ENCODE results near the gene LTBP4.
A peak's percentile ranks its signal among the peaks of the same experiment; 100 is the strongest.
"Not testable (repeated sequence)": the region's sequence is repeated elsewhere in the genome, so short reads cannot be mapped to it uniquely, and the experiment has no call there.

The LTBP4 gene, protein sequence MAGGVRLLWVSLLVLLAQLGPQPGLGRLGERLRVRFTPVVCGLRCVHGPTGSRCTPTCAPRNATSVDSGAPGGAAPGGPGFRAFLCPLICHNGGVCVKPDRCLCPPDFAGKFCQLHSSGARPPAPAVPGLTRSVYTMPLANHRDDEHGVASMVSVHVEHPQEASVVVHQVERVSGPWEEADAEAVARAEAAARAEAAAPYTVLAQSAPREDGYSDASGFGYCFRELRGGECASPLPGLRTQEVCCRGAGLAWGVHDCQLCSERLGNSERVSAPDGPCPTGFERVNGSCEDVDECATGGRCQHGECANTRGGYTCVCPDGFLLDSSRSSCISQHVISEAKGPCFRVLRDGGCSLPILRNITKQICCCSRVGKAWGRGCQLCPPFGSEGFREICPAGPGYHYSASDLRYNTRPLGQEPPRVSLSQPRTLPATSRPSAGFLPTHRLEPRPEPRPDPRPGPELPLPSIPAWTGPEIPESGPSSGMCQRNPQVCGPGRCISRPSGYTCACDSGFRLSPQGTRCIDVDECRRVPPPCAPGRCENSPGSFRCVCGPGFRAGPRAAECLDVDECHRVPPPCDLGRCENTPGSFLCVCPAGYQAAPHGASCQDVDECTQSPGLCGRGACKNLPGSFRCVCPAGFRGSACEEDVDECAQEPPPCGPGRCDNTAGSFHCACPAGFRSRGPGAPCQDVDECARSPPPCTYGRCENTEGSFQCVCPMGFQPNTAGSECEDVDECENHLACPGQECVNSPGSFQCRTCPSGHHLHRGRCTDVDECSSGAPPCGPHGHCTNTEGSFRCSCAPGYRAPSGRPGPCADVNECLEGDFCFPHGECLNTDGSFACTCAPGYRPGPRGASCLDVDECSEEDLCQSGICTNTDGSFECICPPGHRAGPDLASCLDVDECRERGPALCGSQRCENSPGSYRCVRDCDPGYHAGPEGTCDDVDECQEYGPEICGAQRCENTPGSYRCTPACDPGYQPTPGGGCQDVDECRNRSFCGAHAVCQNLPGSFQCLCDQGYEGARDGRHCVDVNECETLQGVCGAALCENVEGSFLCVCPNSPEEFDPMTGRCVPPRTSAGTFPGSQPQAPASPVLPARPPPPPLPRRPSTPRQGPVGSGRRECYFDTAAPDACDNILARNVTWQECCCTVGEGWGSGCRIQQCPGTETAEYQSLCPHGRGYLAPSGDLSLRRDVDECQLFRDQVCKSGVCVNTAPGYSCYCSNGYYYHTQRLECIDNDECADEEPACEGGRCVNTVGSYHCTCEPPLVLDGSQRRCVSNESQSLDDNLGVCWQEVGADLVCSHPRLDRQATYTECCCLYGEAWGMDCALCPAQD (N-terminal part only)

DNA sequence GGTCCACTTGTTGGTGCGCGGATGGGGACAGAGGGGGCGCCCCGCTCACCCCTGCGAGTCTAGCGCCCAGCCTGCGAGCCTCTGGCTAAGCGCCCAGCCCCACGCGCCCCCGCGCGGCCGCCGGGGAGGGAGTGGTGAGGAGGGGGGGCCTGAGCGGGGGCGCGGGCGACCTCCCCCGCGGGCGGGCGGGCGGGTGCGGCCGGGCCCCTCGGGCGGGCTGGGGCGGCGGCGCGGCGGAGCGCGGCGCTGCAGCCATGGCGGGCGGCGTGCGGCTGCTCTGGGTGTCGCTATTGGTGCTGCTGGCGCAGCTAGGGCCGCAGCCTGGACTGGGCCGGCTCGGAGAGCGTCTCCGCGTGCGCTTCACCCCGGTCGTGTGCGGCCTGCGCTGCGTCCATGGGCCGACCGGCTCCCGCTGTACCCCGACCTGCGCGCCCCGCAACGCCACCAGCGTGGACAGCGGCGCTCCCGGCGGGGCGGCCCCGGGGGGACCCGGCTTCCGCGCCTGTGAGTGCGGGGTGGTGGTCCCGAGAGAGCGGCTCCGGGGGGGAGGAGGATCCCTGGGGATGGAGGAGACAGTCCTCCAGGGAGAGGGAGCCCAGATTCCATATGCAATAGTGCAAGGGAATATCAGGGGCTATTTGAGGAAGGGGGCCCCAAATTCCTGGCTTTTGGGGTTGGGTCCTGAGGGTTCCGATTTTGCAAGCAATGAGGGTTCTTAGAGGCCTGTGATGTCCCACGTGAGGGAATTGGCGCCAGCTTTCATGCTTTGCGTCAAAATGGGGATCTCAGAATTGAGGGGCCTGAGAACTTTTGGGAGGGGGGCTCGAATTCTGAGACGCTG lies at the start of gene LTBP4:
LTBP4 (plus strand) TSS at position 236 of the 841 bp plus-strand sequence; CDS start at position 255, 19 bp downstream.
- DNase-seq = no peak

DNA sequence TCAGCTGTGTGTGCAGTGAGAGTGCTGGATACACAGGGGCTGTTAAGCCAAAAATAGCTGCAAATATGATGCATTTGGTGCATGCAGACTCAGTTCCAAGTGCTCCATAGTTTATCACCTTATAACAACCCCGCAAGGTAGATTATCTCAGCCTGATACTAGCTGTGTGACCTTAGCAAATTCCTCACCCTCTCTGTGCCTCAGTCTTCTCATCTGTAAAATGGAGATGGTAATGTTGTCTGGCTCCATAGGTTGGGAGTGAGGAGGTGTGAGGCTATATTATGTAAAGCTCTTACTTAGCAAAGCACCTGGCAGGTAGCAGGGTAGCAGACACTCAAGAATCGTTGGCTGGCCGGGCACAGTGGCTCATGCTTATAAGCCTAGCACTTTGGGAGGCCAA lies 48.3 kb upstream of the LTBP4 start:
- DNase-seq = no peak

DNA sequence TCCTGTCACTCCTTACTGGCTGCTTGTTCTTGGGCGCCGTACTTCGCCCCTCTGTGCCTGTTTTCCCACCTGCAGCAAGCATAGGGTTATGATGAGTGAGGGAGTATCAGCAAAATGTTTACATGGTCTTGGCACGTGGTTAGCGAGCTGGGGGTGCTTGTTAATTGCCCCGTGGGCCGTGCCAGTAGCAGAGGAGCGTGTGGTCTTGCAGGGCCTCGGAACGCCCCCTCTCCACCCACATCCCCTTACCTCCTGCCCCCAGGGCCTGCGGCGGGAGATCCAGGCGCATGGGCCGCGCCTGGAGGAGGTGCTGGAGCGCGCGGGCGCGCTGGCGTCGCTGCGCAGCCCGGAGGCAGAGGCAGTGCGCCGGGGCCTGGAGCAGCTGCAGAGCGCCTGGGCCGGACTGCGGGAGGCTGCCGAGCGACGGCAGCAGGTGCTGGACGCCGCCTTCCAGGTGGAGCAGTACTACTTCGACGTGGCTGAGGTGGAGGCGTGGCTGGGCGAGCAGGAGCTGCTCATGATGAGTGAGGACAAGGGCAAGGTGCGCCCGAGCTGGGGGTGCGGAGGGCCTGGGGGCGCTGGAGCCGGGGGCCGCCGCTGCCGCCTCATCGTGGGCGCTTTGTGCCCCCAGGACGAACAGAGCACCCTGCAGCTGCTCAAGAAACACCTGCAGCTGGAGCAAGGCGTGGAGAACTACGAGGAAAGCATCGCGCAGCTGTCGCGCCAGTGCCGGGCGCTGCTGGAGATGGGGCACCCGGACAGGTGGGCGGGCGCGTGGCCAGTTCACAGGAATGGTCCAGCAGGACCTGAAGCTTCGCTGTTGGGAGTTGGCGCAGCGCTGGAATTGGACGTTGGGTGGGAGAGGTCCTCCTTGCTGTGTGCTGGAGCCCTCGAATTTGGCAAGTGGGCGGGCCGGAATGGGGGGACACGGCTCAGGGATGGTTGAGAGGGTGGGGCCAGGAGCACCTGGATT lies 47.0 kb upstream of the LTBP4 start:
- DNase-seq = no peak

DNA sequence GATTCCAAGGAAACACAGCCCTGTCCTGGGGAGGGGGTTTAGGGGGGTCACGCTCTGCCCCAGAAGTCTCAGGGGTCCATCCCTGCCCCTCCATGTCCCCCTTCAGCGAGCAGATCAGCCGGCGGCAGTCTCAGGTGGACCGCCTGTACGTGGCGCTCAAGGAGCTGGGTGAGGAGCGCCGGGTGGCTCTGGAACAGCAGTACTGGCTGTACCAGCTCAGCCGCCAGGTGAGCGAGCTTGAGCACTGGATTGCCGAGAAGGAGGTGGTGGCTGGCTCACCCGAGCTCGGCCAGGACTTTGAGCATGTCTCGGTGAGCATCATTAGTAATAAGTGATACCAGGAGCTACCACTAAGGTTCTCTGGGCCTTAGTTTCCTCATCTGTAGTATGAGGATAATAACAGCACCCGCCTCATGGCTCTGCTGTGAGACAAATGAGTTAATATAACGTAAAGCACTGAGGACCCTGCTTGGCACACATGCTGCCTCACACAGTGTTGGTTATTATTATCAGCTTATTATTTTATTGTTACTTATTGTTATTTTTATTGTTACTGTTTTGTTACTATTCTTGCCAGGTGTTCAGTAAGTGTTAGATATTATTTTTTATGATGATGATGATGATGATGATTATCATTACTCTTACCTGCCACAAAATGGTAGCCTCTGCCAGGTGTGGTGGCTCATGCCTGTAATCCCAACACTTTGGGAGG lies 45.0 kb upstream of the LTBP4 start:
- DNase-seq = no peak

DNA sequence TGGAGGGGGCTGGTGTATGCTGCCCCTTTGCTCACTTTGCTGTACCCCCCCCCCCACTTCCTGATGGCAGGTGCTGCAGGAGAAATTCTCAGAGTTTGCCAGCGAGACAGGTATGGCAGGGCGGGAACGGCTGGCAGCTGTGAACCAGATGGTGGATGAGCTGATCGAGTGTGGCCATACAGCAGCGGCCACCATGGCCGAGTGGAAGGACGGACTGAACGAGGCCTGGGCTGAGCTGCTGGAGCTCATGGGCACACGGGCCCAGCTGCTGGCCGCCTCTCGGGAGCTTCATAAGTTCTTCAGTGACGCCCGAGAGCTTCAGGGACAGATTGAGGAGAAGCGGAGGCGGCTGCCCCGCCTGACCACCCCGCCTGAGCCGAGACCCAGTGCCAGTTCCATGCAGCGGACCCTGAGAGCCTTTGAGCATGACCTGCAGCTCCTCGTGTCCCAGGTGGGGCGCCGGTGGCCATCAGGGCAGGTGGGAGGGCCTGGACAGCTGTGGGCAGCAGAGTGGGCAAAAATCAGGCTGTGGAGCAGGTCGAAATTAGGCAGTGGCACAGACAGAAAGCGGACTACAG lies 44.1 kb upstream of the LTBP4 start:
- no peak for DNase-seq

DNA sequence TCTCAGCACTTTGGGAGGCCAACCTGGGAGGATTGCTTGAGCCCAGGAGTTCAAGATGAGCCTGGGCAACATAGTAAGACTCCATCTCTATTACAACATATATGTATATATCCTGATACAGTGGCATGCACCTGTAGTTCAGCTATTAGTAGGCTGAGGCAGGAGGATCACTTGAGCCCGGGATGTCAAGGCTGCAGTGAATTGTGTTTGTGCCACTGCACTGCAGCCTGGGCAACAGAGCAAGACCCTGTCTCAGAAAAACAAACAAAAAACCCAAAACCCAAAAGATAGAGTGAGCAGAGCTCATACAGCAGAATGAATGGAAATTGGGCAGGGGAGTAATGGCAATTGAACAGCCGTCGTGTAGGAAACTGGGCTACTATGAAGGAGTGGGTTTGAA lies 41.8 kb upstream of the LTBP4 start:
- no peak for DNase-seq

DNA sequence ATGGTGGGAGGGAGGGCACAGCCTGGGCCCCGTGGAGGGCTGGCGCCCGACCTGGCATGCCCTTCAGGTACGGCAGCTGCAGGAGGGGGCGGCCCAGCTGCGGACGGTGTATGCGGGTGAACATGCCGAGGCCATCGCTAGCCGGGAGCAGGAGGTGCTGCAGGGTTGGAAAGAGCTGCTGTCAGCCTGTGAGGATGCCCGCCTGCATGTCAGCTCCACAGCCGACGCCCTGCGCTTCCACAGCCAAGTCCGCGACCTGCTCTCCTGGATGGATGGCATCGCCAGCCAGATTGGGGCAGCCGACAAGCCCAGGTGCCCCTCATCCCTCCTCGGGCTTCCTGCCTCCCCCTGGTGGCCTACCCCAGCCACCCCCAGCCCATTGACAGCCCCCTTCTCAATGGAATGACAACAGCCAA lies 41.1 kb upstream of the LTBP4 start:
- DNase-seq = no peak

DNA sequence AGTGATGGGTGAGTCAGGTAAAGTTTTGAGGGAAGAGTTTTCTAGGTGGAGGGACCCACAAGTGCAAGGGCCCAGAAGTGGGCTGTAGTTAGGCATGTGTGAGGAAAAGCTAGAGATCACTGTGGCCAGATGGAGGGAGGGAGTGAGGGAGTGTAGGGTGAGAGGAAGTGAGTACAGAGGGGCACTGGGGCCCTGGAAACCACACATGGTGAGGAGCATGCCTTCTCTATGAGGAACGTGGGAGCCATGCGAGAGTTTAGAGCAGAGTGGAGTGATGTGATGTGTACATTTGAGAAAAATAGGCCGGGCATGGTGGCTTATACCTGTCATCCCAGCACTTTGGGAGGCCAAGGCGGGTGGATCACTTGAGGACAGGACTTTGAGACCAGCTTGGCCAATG lies 39.2 kb upstream of the LTBP4 start:
- no peak for DNase-seq

DNA sequence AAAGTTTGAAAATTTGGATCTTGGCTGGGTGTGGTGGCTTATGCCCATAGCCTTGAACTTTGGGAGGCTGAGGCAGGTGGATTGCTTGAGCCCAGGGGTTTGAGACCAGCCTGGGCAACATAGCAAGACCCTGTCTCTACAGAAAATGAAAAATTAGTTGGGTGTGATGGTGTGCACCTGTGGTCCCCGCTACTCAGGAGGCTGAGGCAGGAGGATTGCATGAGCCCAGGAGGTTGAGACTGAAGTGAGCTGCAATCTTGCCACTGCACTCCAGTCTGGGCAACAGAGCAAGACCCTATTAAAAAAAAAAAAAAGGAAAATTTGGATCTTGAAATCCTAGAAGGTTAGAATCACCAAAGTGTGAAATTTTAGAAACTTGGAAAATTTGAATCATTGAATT lies 36.6 kb upstream of the LTBP4 start:
- DNase-seq = not testable (repeated sequence)

DNA sequence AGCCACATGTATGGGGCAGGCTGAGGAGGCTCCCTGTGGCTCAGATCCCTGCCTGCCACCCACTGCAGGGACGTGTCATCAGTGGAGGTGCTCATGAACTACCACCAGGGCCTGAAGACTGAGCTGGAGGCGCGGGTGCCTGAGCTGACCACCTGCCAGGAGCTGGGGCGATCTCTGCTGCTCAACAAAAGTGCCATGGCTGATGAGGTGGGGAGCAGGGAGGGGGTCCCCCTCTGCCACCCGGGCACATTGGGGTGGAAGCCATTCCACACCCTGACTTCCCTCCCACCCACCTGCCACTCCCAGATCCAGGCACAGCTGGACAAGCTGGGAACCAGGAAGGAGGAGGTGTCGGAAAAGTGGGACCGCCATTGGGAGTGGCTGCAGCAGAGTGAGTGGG lies 35.8 kb upstream of the LTBP4 start:
- no peak for DNase-seq

DNA sequence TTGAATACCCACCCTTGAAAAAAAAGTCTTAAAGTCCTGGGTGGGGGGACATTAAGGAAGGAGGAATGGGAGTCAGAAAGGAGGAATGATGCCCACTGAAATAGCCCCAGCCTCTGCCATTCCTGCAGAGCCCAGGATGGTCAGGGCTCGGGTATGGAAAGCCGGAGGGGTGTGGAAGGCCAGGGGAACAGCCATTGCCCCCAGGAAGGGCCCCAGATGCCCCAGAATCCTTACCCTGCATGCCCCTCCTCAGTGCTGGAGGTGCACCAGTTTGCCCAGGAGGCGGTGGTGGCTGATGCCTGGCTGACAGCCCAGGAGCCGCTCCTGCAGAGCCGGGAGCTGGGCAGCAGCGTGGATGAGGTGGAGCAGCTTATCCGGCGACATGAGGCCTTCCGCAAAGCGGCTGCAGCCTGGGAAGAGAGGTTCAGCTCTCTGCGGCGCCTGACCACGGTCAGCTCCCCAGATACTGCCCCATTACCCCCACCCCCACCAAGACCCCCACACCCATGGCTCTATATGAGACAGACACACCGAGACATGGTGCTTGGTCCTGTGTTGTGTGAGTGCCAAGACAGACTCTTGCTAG lies 35.2 kb upstream of the LTBP4 start:
- no peak for DNase-seq

DNA sequence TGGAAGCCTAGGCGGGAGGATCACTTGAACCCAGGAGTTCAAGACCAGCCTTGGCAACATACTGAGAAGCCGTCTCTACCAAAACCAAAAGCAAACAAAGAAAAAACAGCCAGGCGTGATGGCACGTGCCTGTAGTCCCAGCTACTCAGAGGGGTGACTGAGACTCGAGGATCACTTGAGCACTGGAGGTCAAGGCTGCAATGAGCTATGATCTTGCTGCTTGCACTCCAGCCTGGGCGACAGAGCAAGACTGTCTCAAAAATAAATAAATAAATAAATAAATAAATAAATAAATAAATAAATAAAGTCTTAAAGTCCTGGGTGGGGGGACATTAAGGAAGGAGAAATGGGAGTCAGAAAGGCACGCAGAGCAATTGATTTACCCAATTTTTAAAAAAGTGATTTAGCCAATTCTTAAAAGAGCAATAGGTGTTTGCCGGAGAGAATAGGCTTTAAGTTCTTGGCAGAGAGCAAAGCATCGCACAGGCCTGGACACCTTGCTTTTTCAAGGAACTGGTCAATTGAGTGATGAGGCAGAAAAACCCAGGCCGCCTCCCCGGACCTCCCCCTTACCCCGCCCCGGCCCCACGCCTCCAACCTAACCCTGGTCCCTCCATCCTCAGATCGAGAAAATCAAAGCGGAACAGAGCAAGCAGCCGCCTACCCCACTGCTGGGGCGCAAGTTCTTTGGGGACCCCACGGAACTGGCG lies 34.0 kb upstream of the LTBP4 start:
- DNase-seq = no peak

DNA sequence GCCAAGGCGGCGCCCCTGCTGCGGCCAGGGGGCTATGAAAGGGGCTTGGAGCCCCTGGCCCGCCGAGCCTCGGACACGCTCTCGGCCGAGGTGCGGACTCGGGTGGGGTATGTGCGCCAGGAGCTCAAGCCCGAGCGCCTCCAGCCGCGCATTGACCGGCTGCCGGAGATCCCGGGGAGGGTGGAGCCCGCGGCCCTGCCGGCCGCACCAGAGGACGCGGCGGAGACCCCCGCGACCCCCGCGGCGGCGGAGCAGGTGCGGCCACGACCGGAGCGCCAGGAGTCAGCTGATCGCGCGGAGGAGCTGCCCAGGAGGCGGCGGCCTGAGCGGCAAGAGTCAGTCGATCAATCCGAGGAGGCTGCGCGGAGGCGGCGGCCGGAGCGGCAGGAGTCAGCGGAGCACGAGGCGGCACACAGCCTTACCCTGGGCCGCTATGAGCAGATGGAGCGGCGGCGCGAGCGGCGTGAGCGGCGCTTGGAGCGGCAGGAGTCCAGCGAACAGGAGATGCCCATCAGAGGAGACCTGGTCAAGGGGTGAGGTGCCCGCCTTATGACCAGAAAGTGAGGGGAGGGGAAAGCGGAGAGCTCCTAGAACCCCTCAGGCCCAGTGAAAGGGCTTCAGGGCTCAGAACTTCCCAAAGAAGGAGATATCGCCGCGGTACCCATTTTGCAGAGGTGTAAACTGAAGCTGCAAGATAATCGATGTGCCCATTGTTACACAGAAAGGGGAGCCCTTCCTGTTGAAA lies 33.2 kb upstream of the LTBP4 start:
- no peak for DNase-seq

DNA sequence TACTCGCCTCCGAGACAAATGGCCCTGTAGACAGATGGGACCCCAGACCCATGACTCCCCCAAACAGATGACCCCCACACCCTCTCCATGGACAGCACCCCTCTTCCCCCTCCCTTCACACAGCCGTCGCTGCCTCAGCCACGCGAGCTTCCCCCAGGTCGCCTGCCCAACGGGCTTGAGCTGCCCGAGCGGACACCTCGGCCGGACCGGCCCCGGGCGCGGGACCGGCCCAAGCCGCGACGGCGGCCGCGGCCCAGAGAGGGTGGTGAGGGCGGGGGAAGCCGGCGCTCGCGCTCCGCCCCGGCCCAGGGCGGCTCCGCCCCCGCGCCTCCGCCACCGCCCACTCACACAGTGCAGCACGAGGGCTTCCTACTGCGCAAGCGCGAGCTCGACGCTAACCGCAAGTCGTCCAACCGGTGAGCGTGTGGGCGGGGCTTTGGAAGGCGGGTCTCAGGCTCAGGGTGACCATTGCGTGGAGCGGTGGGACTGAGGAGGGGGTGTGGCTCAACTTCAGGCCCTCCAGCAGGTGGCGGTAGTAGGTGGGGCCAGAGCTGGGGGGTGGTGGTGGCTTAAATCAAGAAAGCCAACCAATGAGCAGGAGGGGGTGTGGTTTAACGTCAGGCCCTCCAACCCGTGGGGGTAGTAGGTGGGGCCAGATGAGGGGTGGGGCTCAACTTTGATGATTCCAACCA lies 30.7 kb upstream of the LTBP4 start:
- peak; percentile 93 for DNase-seq

DNA sequence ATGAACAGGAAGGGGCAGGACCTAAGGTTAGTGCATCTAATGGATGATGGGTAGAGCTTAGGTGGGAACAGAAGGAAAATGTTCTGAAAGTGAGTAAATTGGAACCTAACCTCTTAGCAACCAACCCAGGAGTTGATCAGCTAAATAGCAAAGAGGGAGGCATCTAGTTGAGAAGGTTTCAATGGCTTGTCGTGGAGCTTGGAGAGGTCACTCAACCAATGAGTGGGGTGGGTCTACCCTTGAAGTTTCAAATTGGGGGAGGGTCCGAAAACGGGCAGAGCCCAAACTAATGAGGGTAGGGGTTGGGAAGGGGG lies 30.2 kb upstream of the LTBP4 start:
- DNase-seq = no peak

DNA sequence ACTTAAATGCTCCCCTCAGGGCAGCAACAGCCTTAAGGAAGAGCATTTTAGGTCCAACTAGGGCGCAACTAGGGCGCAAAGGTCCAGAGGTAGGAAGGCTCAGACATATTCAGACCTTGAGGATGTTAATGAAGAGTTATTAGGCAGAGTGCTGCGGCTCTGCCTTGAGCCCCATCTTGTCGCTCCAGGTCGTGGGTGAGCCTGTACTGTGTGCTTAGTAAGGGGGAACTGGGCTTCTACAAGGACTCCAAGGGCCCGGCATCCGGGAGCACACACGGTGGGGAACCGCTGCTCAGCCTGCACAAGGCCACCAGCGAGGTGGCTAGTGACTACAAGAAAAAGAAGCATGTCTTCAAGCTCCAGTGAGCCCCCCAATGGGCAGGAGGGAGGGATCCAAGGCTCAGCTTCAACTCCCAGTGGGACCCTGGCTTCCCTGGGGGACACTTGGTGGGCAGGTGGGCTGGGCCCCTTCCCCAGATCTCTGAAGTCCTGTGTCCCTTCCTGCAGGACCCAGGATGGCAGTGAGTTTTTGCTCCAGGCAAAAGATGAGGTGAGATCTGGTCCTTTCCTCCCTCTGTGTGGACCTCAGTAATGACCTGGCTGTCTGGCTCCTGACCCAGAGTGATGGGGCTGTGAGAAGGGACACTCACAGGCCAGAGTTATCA lies 29.2 kb upstream of the LTBP4 start:
- DNase-seq = no peak

DNA sequence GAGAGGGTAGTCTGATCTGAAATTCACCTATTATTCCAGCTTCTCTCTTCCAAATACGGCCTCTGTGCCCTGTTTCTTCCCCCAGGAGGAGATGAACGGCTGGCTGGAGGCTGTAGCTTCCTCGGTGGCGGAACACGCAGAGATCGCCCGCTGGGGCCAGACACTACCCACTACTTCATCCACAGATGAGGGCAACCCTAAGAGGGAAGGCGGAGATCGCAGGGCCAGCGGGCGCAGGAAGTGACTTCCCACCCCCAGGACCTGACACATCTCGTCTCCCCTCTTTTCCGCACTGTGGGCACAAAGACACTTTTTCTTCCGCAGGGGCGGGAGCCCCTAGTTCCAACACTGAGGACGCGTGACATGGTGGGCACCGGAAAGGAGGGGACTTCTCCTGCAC lies 25.8 kb upstream of the LTBP4 start:
- no peak for DNase-seq
